DOHH2 (cell line): ENCODE results near the gene MAP3K4.

Experiments used
- H3F3A ChIP-seq: fragments of 200-600 bp; sonication (generic), shearing (Covaris generic); 2 replicates; pipeline ENCODE4 v1.6.0; 2016; ENCODE audit warnings: antibody characterized with exemption, mild to moderate bottlenecking; ENCODE audit not compliant: control insufficient read depth, insufficient read depth
- H3K27ac ChIP-seq: fragments of 200-600 bp; sonication (generic); 2 replicates; pipeline ENCODE4 v1.5.1; 2014; ENCODE audit warnings: low read depth, mild to moderate bottlenecking, low read length, moderate library complexity
- H3K27me3 ChIP-seq: fragments of 200-600 bp; sonication (generic); 2 replicates; pipeline ENCODE4 v1.6.1; 2014; ENCODE audit warnings: mild to moderate bottlenecking, low read length, mixed read lengths; ENCODE audit not compliant: control insufficient read depth
- H3K36me3 ChIP-seq: fragments of 200-600 bp; sonication (generic); 2 replicates; pipeline ENCODE4 v1.6.1; 2014; ENCODE audit warnings: mild to moderate bottlenecking, low read length, moderate library complexity, mixed read lengths; ENCODE audit not compliant: control insufficient read depth
- H3K4me1 ChIP-seq: fragments of 200-600 bp; sonication (generic); 2 replicates; pipeline ENCODE4 v1.6.1; 2014; ENCODE audit warnings: mild to moderate bottlenecking, low read length, mixed read lengths; ENCODE audit not compliant: control insufficient read depth
- H3K4me2 ChIP-seq: fragments of 200-600 bp; sonication (generic); 2 replicates; pipeline ENCODE4 v1.6.0; 2014; ENCODE audit warnings: mild to moderate bottlenecking, low read length, moderate library complexity
- H3K4me3 ChIP-seq: fragments of 200-600 bp; sonication (generic); 2 replicates; pipeline ENCODE4 v1.5.1; 2014; ENCODE audit warnings: mild to moderate bottlenecking, low read length, mixed read lengths
- H3K79me2 ChIP-seq: fragments of 200-600 bp; sonication (generic); 2 replicates; pipeline ENCODE4 v1.6.1; 2014; ENCODE audit warnings: mild to moderate bottlenecking, low read length, mixed read lengths; ENCODE audit not compliant: control insufficient read depth
- H3K9me2 ChIP-seq: fragments of 200-600 bp; sonication (generic); replicated peaks from 2 replicates; pipeline ENCODE4 v1.6.1; 2014; ENCODE audit warnings: mild to moderate bottlenecking, low read length, mixed read lengths; ENCODE audit not compliant: control insufficient read depth
- H3K9me3 ChIP-seq: fragments of 200-600 bp; sonication (generic); 2 replicates; pipeline ENCODE4 v1.6.1; 2014; ENCODE audit warnings: antibody characterized with exemption, low read length, mixed read lengths; ENCODE audit not compliant: control insufficient read depth, insufficient read depth
- H4K20me1 ChIP-seq: fragments of 200-600 bp; sonication (generic); 2 replicates; pipeline ENCODE4 v1.6.0; 2014; ENCODE audit warnings: low read depth, mild to moderate bottlenecking, antibody characterized with exemption, low read length, moderate library complexity; ENCODE audit not compliant: control insufficient read depth, insufficient read depth
- EZH2phosphoT487 ChIP-seq: fragments of 200-600 bp; sonication (generic); IDR thresholded peaks from 2 replicates; pipeline ENCODE4 v1.6.1; 2017; ENCODE audit warnings: borderline replicate concordance, mild to moderate bottlenecking, antibody characterized with exemption, low read length, moderate library complexity, mixed read lengths
- TF ChIP-seq, protein P1 (sequence below): fragments of 200-600 bp; sonication (generic); IDR thresholded peaks from one replicate; pipeline ENCODE4 v1.5.1; 2014; ENCODE audit warnings: antibody characterized with exemption, mild to moderate bottlenecking, low read depth, low read length; ENCODE audit not compliant: poor library complexity, severe bottlenecking

Gene MAP3K4

DNA sequence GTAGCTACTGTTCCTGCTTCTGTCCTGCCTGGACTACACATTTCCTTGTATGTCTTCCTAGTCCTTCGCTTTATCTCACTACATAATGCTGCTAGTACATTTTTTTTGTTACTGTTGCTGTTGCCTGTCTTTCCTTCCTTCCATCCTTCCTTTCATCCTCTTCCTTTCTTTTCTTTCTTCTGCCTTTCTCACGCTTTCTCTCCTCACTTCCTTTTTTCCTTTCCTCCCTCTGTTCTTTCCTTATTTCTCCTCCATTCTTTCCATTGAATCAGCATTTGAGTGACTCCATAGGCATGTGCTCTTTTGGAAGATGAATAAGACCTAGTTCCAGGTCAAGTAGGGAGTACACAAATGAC is 46.3 kb downstream of the MAP3K4 start:
- H3K36me3 ChIP-seq, result peaks cover 75% of the 10 kb centered on the region
- H3K27ac ChIP-seq, result no peak overlapping the region
- H3K4me2 ChIP-seq, result no peak overlapping the region
- no peaks in the 10 kb centered on the region for H3K9me2 ChIP-seq
- TF ChIP-seq, protein P1, sequence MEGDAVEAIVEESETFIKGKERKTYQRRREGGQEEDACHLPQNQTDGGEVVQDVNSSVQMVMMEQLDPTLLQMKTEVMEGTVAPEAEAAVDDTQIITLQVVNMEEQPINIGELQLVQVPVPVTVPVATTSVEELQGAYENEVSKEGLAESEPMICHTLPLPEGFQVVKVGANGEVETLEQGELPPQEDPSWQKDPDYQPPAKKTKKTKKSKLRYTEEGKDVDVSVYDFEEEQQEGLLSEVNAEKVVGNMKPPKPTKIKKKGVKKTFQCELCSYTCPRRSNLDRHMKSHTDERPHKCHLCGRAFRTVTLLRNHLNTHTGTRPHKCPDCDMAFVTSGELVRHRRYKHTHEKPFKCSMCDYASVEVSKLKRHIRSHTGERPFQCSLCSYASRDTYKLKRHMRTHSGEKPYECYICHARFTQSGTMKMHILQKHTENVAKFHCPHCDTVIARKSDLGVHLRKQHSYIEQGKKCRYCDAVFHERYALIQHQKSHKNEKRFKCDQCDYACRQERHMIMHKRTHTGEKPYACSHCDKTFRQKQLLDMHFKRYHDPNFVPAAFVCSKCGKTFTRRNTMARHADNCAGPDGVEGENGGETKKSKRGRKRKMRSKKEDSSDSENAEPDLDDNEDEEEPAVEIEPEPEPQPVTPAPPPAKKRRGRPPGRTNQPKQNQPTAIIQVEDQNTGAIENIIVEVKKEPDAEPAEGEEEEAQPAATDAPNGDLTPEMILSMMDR, result no peak
- TF ChIP-seq EZH2phosphoT487, result no peak
- H3K9me3 ChIP-seq, result no peaks in the 10 kb centered on the region
- peaks cover 25% of the 10 kb centered on the region for H3K4me1 ChIP-seq
- no peaks in the 10 kb centered on the region for H3K27me3 ChIP-seq
- peaks cover 3% of the 10 kb centered on the region; the same call in 1 of the 2 replicates for H3F3A ChIP-seq
- peaks cover 30% of the 10 kb centered on the region for H3K79me2 ChIP-seq
- H4K20me1 ChIP-seq, result no peaks in the 10 kb centered on the region
- H3K4me3 ChIP-seq, result no peak overlapping the region

GRCh38 chr6:161038229-161039031 is 46.9 kb downstream of the MAP3K4 start:
- no peak overlapping the region for H3K4me3 ChIP-seq
- H3K9me3 ChIP-seq, result no peaks in the 10 kb centered on the region
- H3K4me1 ChIP-seq, result peaks cover 22% of the 10 kb centered on the region
- peaks cover 3% of the 10 kb centered on the region; the same call in 1 of the 2 replicates for H3F3A ChIP-seq
- H3K36me3 ChIP-seq, result peaks cover 81% of the 10 kb centered on the region
- no peak overlapping the region for H3K4me2 ChIP-seq
- no peaks in the 10 kb centered on the region for H3K9me2 ChIP-seq
- H3K27me3 ChIP-seq, result no peaks in the 10 kb centered on the region
- H4K20me1 ChIP-seq, result no peaks in the 10 kb centered on the region
- H3K27ac ChIP-seq, result no peak overlapping the region
- TF ChIP-seq, protein P1, result no peak
- no peak for TF ChIP-seq EZH2phosphoT487
- H3K79me2 ChIP-seq, result peaks cover 32% of the 10 kb centered on the region

GRCh38 chr6:161041274-161041673 is 49.7 kb downstream of the MAP3K4 start:
- Histone ChIP-seq H3K27me3 (no peaks in the 10 kb centered on the region), H4K20me1 (no peaks in the 10 kb centered on the region), H3K27ac (no peak overlapping the region), H3K79me2 (peaks cover 31% of the 10 kb centered on the region), H3K4me1 (no peaks in the 10 kb centered on the region), H3K4me2 (no peak overlapping the region), H3K9me2 (no peaks in the 10 kb centered on the region), H3K9me3 (no peaks in the 10 kb centered on the region), H3K36me3 (peaks cover 76% of the 10 kb centered on the region), H3F3A (no peaks in the 10 kb centered on the region), H3K4me3 (no peak overlapping the region)
- no peak for TF ChIP-seq EZH2phosphoT487

- Histone ChIP-seq H4K20me1 (no peaks in the 10 kb centered on the region), H3K9me3 (no peaks in the 10 kb centered on the region), H3K4me2 (no peak overlapping the region), H3K27ac (no peak overlapping the region), H3K27me3 (no peaks in the 10 kb centered on the region), H3K4me3 (no peak overlapping the region), H3K9me2 (no peaks in the 10 kb centered on the region), H3K79me2 (peaks cover 36% of the 10 kb centered on the region), H3F3A (no peaks in the 10 kb centered on the region), H3K36me3 (peaks cover 55% of the 10 kb centered on the region), H3K4me1 (no peaks in the 10 kb centered on the region)
- TF ChIP-seq, protein P1, result no peak
- TF ChIP-seq EZH2phosphoT487, result no peak
Measured at GRCh38 chr6:161044335-161044734, 52.8 kb downstream of the MAP3K4 start.
